ENCODE data around the gene PGBD5.

- TF ChIP-seq CTCF (IDR thresholded peaks at IDR 0.05 in 4 of 5, conservative IDR thresholded peaks at IDR 0.05 in 1 of 5) (no peak), POLR2A (IDR thresholded peaks at IDR 0.05) (no peak)
These were observed 17.2 kb downstream of the PGBD5 start for GRCh38 chr1:230408971-230409370.
